HepG2 (cell line): ENCODE results near the gene IRAK4. TPM values are rescaled to one million over a fixed set of nuclear protein-coding genes. Genes with fewer than 3 reads are reported as not detected.
A peak's percentile ranks its signal among the peaks of the same experiment; 100 is the strongest.

Experiments
- BORCS8-MEF2B ChIP-seq: sonication (generic); formaldehyde crosslinking; IDR thresholded peaks from 2 replicates; pipeline ENCODE4 v1.8.0; 2022; ENCODE audit warnings: mild to moderate bottlenecking, missing genetic modification reagents
- HES4 ChIP-seq: sonication (generic); formaldehyde crosslinking; IDR thresholded peaks from 2 replicates; pipeline ENCODE4 v1.9.0; 2021; ENCODE audit warnings: mild to moderate bottlenecking, missing genetic modification reagents, borderline replicate concordance
- ISX ChIP-seq: sonication (generic); formaldehyde crosslinking; conservative IDR thresholded peaks from 2 replicates; pipeline ENCODE4 v1.5.0; 2020; ENCODE audit warnings: missing genetic modification reagents
- RBFOX2 ChIP-seq: fragments of 200-400 bp; formaldehyde crosslinking; IDR thresholded peaks from 2 replicates; pipeline ENCODE4 v1.6.1; 2017; ENCODE audit warnings: low read depth, mild to moderate bottlenecking, low read length
- SAP130 ChIP-seq: IDR thresholded peaks from 2 replicates; pipeline ENCODE4 v1.6.1; 2016; ENCODE audit warnings: low read depth
- TFDP2 ChIP-seq: sonication (generic); formaldehyde crosslinking; IDR thresholded peaks from 2 replicates; pipeline ENCODE4 v1.4.0; 2020; ENCODE audit warnings: missing genetic modification reagents
- THAP11 ChIP-seq: IDR thresholded peaks from 2 replicates; pipeline ENCODE4 v1.6.1; 2016; ENCODE audit warnings: missing biosample characterization, missing genetic modification reagents
- ZBTB3 ChIP-seq: sonication (generic); formaldehyde crosslinking; IDR thresholded peaks from 2 replicates; pipeline ENCODE4 v1.4.0; 2020; ENCODE audit warnings: low read depth, mild to moderate bottlenecking, moderate library complexity, missing genetic modification reagents, borderline replicate concordance
- ZBTB38 ChIP-seq: sonication (generic); formaldehyde crosslinking; IDR thresholded peaks from 2 replicates; pipeline ENCODE4 v1.5.1; 2020; ENCODE audit warnings: mild to moderate bottlenecking, missing genetic modification reagents
- ZFP1 ChIP-seq: IDR thresholded peaks from 2 replicates; pipeline ENCODE4 v1.6.1; 2016
- ZKSCAN8 ChIP-seq: IDR thresholded peaks from 2 replicates; pipeline ENCODE4 v1.6.1; 2016; ENCODE audit warnings: borderline replicate concordance, missing genetic modification reagents, missing compliant biosample characterization
- ZNF20 ChIP-seq: sonication (generic); formaldehyde crosslinking; IDR thresholded peaks from 2 replicates; pipeline ENCODE4 v1.4.0; 2020; ENCODE audit warnings: mild to moderate bottlenecking, moderate library complexity, missing genetic modification reagents
- ZNF225 ChIP-seq: sonication (generic); formaldehyde crosslinking; IDR thresholded peaks from 2 replicates; pipeline ENCODE4 v1.4.0; 2020; ENCODE audit warnings: mild to moderate bottlenecking, missing genetic modification reagents
- ZNF441 ChIP-seq: sonication (generic); formaldehyde crosslinking; IDR thresholded peaks from 2 replicates; pipeline ENCODE4 v1.7.0; 2021; ENCODE audit warnings: missing genetic modification reagents, borderline replicate concordance
- ZNF468 ChIP-seq: sonication (generic); formaldehyde crosslinking; IDR thresholded peaks from 2 replicates; pipeline ENCODE4 v1.8.0; 2022; ENCODE audit warnings: mild to moderate bottlenecking, moderate library complexity, missing genetic modification reagents
- ZNF510 ChIP-seq: sonication (generic); formaldehyde crosslinking; IDR thresholded peaks from 2 replicates; pipeline ENCODE4 v1.4.0; 2020; ENCODE audit warnings: low read depth, mild to moderate bottlenecking, missing genetic modification reagents
- ZNF546 ChIP-seq: sonication (generic); formaldehyde crosslinking; conservative IDR thresholded peaks from 2 replicates; pipeline ENCODE4 v1.8.1; 2023; ENCODE audit warnings: mild to moderate bottlenecking, missing genetic modification reagents
- ZNF556 ChIP-seq: sonication (generic); formaldehyde crosslinking; IDR thresholded peaks from 2 replicates; pipeline ENCODE4 v1.4.0; 2020; ENCODE audit warnings: mild to moderate bottlenecking, missing genetic modification reagents, borderline replicate concordance
- ZNF557 ChIP-seq: sonication (generic); formaldehyde crosslinking; IDR thresholded peaks from 2 replicates; pipeline ENCODE4 v1.4.0; 2020; ENCODE audit warnings: missing genetic modification reagents
- ZNF674 ChIP-seq: sonication (generic); formaldehyde crosslinking; IDR thresholded peaks from 2 replicates; pipeline ENCODE4 v1.5.0; 2020; ENCODE audit warnings: low read depth, mild to moderate bottlenecking, missing genetic modification reagents
- ZNF749 ChIP-seq: sonication (generic); formaldehyde crosslinking; IDR thresholded peaks from 2 replicates; pipeline ENCODE4 v1.8.0; 2022; ENCODE audit warnings: mild to moderate bottlenecking, missing genetic modification reagents, moderate library complexity, borderline replicate concordance
- polyA plus RNA-seq, 8 experiments: library from polyadenylated mRNA; depleted of rRNA in 3 of 8; stranded (reverse) in 7 of 8; unstranded in 1 of 8; fragments of >200 nt; fragmentation: Illumina TruSeq in 4 of 8; extraction: Trizol in 4 of 8; gene quantifications; 2 replicates each; pipeline versions ENCODE4 v1.2.1 to v1.2.3, GENCODE V29; 2011 to 2016; ENCODE audit warnings: low read depth in 4 of 8, missing spikeins in 1 of 8, mixed read lengths in 1 of 8; ENCODE audit not compliant: insufficient read depth in 1 of 8
- total RNA-seq, 5 experiments: library from RNA; depleted of rRNA; stranded (reverse); fragments of >200 nt; fragmentation: Illumina TruSeq; extraction: Trizol; gene quantifications; 2 replicates each; pipeline ENCODE4 v1.2.3, GENCODE V29; 2016; ENCODE audit warnings: low read depth in 1 of 5
- TF ChIP-seq, protein P1 (sequence below): sonication (generic); formaldehyde crosslinking; IDR thresholded peaks from 2 replicates; pipeline ENCODE4 v1.4.0; 2020; ENCODE audit warnings: missing genetic modification reagents, borderline replicate concordance
- TF ChIP-seq, protein P2 (sequence below): sonication (generic); formaldehyde crosslinking; IDR thresholded peaks from 2 replicates; pipeline ENCODE4 v1.8.0; 2022; ENCODE audit warnings: low read depth, missing genetic modification reagents
- TF ChIP-seq, protein P3 (sequence below): sonication (generic); formaldehyde crosslinking; IDR thresholded peaks from 2 replicates; pipeline ENCODE4 v1.4.0; 2020; ENCODE audit warnings: mild to moderate bottlenecking, missing genetic modification reagents

IRAK4 gene
- total and polyA plus RNA-seq, 2 of the 13 experiments (the other 11 are each of a cell fraction or from before 2014, with no cell fraction given), result 6.6 to 7.1 TPM

DNA sequence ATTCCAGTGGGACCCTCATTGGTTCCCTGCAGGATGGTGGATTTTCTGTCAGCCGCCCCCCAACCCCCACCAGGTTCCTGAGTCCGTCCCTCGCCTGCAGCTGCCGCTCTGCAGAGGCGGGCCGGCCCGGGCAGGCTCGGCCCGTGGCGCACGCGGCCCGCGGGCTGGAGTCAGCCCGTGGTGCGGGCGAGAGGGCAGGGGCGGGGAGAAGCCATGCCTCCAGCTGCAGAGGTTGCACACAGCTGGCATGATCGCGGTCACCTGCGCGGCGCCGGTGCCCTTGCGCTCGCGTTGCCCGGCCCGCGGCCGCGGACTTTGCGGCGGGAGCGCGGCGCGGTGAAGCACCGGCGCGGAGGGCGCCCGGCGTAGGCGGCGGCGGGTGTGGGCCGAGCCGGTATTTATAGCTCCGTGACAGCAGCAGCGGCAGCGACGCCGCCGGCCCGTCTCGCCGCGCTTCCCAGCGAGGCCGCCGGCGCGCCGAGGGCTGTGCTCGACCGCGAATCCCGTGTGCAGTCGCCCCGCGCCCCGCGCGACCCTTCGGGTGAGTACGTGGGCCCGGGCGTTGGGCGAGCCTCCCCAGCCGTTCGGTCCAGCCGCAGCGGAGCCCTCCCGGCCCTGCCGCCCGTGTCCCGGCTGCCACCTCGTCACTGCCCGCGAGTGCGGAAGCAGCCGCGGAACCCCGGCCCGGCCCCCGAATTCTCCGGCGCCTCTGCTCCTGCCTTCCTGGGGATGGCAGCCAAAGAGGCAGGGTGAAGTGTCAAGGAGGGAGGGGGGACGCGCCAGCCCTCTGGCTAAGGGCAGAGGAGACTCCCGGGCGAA is 77.1 kb downstream of the IRAK4 start, which contains the start of gene TMEM117 (continued):
- TF ChIP-seq ZKSCAN8 (CRISPR knock-in tag), result no peak
- no peak for TF ChIP-seq ISX (CRISPR knock-in tag)
- TF ChIP-seq ZNF441, result peak; percentile 27; the same call in 1 of the 2 replicates
- TF ChIP-seq ZNF749 (CRISPR knock-in tag), result peak; percentile 74
- peak; percentile 83 for TF ChIP-seq RBFOX2
- no peak; the same call in 1 of the 2 replicates for TF ChIP-seq ZNF225 (CRISPR knock-in tag)
- TF ChIP-seq, protein P1, sequence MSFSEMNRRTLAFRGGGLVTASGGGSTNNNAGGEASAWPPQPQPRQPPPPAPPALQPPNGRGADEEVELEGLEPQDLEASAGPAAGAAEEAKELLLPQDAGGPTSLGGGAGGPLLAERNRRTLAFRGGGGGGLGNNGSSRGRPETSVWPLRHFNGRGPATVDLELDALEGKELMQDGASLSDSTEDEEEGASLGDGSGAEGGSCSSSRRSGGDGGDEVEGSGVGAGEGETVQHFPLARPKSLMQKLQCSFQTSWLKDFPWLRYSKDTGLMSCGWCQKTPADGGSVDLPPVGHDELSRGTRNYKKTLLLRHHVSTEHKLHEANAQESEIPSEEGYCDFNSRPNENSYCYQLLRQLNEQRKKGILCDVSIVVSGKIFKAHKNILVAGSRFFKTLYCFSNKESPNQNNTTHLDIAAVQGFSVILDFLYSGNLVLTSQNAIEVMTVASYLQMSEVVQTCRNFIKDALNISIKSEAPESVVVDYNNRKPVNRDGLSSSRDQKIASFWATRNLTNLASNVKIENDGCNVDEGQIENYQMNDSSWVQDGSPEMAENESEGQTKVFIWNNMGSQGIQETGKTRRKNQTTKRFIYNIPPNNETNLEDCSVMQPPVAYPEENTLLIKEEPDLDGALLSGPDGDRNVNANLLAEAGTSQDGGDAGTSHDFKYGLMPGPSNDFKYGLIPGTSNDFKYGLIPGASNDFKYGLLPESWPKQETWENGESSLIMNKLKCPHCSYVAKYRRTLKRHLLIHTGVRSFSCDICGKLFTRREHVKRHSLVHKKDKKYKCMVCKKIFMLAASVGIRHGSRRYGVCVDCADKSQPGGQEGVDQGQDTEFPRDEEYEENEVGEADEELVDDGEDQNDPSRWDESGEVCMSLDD (CRISPR knock-in tag), result peak; percentile 21; the same call in 1 of the 2 replicates
- TF ChIP-seq ZNF546 (CRISPR knock-in tag), result peak; percentile 76
- 0 out of 2 replicates have a peak, but pooled peaks have one; percentile 9 for TF ChIP-seq THAP11 (CRISPR knock-in tag)
- TF ChIP-seq ZNF557 (CRISPR knock-in tag), result no peak
- no peak for TF ChIP-seq ZFP1 (CRISPR knock-in tag)
- peak; percentile 38; the same call in 1 of the 2 replicates for TF ChIP-seq ZNF674 (CRISPR knock-in tag)
- 0 out of 2 replicates have a peak, but pooled peaks have one; percentile 46 for TF ChIP-seq ZBTB3 (CRISPR knock-in tag)
- 0 out of 2 replicates have a peak, but pooled peaks have one; percentile 38 for TF ChIP-seq ZNF510 (CRISPR knock-in tag)
- TF ChIP-seq TFDP2 (CRISPR knock-in tag), result peak; percentile 62; the same call in 1 of the 2 replicates
- TF ChIP-seq SAP130, result peak; percentile 34; the same call in 1 of the 2 replicates
- TF ChIP-seq ZNF468 (CRISPR knock-in tag), result 0 out of 2 replicates have a peak, but pooled peaks have one; percentile 60
- peak; percentile 29 for TF ChIP-seq HES4 (CRISPR knock-in tag)
- TF ChIP-seq ZNF20 (CRISPR knock-in tag), result no peak
- TF ChIP-seq, protein P2, sequence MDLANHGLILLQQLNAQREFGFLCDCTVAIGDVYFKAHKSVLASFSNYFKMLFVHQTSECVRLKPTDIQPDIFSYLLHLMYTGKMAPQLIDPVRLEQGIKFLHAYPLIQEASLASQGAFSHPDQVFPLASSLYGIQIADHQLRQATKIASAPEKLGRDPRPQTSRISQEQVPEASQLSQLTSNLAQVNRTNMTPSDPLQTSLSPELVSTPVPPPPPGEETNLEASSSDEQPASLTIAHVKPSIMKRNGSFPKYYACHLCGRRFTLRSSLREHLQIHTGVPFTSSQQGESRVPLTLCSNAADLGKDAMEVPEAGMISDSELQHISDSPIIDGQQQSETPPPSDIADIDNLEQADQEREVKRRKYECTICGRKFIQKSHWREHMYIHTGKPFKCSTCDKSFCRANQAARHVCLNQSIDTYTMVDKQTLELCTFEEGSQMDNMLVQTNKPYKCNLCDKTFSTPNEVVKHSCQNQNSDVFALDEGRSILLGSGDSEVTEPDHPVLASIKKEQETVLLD (CRISPR knock-in tag), result peak; percentile 42; the same call in 1 of the 2 replicates
- peak; percentile 39 for TF ChIP-seq BORCS8-MEF2B (CRISPR knock-in tag)
- no peak; the same call in 1 of the 2 replicates for TF ChIP-seq ZNF556 (CRISPR knock-in tag)
- TF ChIP-seq ZBTB38 (CRISPR knock-in tag), result peak; percentile 53
- TF ChIP-seq, protein P3, sequence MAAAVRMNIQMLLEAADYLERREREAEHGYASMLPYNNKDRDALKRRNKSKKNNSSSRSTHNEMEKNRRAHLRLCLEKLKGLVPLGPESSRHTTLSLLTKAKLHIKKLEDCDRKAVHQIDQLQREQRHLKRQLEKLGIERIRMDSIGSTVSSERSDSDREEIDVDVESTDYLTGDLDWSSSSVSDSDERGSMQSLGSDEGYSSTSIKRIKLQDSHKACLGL, result peak; percentile 47; the same call in 1 of the 2 replicates
